ENCODE measurements around the gene REV3L.

The REV3L gene

DNA sequence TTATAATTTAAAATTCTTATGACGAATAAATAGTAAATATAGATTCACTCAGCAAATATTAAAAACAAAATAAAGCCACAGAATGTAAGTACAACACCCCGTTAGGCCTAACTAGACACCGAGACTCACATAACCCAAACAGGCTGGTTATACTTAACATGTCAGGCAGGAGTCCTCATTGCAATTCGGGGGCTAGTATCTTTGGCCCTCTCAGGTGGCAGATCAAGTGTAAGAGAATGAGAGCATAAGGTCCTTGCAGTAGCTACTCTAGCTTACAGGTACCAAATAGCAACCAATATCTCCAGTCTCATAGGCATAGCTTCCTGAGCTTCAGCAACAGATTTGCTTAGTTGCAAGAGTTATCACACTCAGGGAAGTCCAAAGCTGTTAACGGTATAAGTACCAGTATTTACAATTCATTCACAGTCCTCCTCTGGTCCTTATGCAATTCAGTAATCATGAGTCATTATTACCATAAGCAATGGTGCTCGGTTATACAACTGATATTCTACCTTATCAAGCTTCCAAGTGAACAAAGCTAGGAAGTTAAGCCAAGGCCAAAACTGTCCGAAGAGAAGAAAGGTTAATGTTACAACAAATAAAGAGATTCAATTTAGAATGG lies 20.1 kb downstream of the REV3L start:
- DNase-seq = no peak

DNA sequence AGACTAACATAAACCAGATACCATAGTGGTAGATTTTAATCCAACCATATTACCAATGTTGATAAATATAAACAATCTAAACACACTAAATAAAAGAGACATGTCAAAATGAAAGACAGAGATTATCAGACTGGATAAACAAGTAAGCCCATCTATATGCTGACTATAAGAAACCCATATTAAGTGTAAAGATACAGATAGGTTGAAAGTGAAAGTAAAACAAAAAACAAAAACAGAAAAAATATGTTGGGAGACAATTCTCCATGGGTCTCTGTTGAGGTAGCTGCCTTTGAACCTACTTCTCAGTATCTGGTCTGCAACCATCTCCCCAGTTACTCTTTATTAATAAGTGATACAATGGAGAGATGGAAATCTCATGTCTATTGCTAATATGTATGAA lies 21.2 kb downstream of the REV3L start:
- no peak for DNase-seq

DNA sequence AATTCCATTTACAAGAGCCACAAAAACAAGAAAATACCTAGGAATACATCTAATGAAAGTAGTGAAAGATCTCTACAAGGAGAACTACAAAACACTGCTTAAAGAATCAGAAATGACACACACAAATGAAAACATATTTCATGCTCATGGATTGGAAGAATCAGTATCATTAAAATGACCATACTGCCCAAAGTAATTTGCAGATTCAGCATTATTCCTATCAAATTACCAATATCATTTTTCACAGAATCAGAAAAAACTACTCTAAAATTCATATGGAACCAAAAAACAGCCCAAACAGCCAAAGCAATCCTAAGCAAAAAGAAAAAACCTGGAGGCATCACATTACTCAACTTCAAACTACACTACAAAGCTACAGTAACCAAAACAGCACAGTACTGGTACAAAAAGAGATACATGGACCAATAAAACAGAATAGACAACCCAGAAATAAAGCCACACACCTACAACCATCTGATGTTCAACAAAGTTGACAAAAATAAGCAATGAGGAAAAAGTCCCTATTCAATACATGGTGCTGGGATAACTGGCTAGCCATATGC lies 24.3 kb downstream of the REV3L start:
- DNase-seq = no peak

DNA sequence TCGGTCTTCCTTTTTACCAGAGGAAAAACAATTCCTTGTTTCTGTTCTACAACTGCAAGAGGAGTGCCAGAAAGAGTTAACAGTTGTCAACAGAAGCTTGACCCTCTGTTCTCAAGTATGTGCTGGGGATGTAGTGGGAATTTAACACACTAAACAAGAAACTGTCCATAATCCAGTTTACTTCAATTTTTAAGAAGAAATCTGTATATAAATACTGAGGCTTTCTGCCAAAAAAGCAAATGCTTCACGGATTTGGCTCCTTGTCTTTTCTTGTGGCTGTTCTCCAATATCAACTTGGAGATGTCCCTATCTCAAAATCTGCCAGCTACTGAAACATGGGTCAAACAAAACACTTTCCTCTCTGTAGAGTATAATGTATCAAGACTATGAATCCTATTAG lies 26.8 kb downstream of the REV3L start:
- DNase-seq = no peak

DNA sequence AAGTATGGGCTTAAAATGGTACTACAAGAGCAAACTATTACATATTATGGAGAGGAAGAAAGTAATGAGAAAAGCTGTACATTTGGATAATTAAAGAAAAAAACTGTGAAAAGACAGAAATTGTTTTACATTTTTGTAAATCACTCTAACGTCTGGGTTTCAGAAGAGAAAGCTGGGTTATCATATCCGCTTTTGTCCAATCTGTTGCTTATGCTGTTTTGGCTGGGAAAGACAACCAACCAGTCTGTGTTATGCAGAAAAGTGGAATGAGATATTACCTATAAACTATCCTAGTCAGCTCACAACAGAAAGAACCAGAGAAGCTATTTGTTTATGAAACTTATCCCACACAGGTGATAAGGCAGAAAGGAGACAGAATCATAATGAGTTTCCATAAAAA lies 32.4 kb downstream of the REV3L start:
- DNase-seq = no peak

DNA sequence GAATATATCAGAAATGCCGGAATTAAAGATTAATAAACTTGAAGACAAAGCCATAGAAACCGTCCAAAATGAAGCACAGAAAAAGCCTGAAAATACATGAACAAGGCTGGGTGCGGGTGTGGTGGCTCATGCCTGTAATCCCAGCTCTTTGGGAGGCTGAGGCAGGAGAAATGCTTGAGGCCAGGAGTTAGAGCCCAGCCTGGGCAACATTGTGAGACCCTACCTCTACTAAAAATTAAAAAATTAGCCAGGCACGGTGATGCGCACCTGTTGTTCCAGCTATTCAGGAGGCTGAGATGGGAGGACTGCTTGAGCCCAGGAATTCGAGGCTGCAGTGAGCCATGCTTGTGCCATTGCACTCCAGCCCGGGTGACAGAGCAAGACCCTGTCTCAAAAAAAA lies 32.9 kb downstream of the REV3L start:
- no peak for DNase-seq

DNA sequence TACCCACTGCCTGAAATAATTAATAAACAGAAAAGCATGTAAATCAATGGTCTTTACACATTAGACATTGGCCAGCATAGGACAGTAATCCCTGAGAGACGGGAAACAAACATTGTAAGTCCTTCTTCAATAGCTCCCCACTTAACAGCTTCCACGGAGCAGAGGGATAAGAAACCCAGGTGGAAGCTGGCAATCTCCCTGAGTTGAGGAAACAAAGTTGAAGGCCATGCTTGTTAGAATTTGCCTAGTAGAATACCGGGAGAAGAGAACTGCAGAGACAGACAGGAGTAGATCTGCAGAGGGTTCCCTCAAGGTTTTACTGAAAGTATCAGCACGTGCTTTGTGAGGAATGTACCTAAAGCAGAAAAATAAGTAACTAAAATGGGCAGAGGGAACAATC lies 33.9 kb downstream of the REV3L start:
- DNase-seq = no peak

DNA sequence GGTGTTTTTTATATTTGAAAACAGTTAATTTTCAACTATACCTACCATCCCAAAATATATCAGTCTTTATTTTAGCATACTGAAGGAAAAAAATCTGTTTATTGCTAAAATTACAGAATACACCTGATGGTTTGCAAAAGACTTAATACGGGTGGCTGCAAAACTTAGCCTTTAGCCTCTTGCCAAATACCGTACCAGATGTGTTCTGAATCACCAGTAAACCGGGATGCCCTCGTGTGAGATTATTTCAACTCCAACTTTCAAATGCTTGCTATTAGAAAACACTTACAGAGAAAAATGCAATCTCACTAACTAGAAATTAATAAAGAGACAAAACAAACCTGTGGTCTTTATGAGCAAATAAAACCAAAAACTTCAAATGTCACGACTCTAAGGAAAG lies 36.0 kb downstream of the REV3L start:
- DNase-seq = no peak

DNA sequence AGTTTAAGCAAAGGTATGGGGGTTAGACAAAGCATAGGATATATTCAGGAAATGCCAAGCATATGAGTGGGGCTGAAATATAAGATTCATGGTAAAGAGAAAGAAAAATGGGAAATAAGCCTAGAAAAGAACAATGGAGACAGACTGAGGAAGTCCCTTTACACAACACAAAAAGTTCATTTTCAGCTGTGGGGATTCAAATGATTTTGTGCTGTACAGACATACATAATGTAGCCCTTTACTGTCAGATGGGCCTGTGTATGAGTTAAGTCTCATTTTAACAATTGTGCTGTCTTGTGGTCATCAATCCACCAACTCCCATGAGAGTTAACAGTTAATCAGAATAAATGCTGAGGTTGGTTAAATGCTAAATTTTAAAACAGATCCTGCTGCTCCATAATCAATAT lies 37.2 kb downstream of the REV3L start:
- no peak for DNase-seq

DNA sequence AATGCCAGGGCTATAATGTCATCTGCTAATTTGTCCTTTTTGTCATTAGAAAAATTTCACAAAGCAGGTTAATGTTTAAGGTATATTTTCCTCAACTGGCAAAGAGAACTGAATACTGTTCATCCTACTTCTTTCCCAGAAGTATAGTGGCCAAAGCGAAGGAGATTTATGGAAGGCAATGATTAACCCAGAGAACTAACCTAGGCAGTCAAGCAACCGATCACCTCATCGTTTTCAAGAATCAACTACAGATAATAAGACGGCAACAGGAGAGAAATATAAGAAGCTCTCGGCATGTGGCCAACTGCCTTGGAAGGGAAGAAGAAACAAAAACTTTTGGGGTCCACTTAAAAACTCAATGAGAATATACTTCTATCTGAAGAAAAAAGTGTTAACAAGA lies 38.2 kb downstream of the REV3L start:
- no peak for DNase-seq

DNA sequence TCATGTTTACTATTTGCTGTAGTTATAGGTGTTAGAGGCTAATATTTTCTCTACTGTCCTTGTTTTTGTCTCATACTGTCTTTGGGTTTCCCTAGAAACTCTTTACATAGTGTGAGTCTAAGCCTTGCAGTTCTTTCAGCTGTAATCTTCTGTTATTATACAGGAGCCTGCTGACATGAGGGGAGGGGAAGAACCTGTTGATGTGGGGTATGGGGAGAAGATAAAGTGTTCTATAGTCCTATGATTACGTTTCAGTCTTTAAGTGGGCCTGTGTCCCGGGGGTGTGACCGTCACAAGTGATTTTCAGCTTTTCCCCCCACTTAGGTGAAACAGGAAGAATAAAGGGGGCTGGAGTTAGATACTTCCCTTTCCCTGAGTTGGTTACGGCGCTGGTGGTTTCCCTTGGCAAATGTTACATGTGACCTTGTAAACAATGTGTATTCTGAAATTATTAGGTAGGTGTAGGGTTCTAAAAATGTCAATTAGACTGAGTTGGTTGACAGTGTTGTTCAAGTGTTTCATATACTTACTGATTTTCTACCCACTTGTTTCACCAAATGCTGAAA lies 41.3 kb downstream of the REV3L start:
- no peak for DNase-seq

DNA sequence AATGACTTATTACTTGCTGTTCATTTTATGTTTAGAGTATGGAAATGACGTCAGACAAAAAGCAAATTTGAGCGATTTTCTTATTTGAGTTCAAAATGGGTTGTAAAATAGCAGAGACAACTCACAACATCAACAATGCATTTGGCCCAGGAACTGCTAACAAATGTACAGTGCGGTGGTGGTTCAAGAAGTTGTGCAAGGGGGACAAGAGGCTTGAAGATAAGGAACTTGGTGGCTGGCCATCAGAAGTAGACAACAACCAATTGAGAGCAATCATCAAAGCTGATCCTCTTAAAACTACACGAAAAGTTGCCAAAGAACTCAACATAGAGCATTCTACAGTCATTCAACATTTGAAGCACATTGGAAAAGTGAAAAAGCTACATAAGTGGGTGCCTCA lies 43.8 kb downstream of the REV3L start:
- no peak for DNase-seq

DNA sequence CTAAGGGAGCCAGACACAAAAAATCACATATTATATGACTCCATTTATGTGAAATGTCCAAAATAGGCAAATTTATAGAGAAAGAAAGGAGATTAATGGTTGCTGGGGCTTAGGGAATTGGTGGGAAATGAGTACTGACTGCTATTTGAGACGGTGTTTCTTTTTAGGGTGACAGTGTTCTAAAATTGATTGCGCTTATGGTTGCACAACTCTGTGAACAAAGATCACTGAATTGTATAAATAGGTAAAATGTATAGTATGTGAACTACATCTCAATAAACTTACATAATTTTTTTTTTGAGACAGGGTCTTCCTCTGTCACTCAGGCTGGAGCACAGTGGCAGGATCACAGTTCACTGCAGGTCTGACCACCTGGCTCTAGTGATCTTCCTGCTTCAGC lies 45.4 kb downstream of the REV3L start:
- no peak for DNase-seq

DNA sequence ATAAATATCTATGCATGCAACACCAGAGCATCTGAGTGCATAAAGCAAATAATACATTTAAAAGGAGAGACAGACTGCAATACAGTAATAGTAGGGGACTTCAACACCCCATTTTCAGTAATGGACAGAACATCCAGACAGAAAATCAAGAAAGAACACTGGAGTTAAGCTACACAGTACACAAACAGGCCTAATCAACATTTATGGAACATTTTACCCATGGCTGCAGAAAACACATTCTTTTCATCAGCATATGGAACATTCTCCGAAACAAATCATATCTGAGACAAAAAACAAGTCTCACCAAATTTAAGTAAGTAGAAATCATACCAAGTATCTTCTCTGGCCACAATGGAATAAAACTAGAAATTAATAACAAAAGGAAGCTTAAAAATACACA lies 50.5 kb downstream of the REV3L start:
- DNase-seq = no peak

DNA sequence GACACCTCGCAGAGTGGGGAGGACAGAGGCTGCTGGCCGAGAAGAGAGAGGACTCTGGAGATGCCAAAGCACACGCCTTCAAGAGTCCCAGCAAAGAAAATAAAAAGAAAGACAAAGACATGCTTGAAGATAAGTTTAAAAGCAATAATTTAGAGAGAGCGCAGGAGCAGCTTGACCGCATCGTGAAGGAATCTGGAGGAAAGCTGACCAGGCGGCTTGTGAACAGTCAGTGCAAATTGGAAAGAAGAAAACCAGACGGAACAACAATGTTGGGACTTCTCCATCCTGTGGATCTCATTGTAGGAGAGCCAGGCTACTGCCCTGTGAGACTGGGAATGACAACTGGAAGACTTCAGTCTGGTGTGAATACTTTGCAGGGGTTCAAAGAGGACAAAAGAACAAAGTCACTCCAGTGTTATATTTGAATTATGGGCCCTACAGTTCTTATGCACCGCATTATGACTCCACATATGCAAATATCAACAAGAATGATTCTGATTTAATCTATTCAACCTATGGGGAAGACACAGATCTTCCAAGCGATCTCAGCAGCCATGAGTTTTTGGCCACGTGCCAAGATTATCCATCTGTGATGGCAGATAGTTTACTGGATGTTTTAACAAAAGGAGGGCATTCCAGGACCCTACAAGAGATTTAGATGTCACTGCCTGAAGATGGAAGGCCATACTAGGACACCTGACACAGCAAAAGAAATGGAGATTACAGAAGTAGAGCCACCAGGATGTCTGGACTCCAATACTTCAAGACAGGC lies 52.2 kb downstream of the REV3L start:
- DNase-seq = no peak

DNA sequence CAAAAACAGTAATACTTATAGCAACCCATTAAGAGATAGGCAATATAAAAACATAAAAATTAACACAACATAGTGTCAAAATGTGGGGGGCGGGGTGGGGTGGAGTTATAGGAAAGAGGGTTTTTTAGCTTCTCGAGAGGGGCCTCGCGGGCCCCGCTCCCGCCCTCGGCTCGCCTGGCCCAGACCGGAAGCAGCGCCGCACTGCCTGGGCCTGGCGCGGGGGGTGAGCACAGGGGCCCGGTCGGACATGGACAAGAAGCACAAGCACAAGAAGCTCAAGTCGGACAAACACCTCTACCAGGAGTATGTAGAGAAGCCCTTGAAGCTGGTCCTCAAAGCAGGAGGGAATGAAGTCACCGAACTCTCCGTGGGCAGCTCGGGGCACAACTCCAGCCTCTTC lies 53.4 kb downstream of the REV3L start:
- no peak for DNase-seq

DNA sequence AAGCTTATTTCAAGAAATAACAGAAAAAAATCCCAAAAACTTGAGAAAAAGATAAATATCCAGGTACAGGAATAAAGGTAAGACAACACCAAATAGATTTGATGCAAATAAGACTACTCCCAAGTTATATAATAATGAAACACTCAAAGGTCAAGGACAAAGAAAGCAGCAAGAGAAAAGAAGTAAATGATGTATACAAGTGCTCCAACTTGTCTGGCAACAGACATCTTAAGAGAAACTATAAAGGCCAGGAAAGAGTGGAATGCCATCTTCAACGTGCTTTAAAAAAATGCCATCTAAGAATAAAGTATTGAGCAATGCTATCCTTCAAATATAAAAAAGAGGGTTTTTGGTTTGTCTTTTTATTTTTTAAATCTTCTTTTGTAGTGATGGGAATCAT lies 54.2 kb downstream of the REV3L start:
- DNase-seq = no peak

DNA sequence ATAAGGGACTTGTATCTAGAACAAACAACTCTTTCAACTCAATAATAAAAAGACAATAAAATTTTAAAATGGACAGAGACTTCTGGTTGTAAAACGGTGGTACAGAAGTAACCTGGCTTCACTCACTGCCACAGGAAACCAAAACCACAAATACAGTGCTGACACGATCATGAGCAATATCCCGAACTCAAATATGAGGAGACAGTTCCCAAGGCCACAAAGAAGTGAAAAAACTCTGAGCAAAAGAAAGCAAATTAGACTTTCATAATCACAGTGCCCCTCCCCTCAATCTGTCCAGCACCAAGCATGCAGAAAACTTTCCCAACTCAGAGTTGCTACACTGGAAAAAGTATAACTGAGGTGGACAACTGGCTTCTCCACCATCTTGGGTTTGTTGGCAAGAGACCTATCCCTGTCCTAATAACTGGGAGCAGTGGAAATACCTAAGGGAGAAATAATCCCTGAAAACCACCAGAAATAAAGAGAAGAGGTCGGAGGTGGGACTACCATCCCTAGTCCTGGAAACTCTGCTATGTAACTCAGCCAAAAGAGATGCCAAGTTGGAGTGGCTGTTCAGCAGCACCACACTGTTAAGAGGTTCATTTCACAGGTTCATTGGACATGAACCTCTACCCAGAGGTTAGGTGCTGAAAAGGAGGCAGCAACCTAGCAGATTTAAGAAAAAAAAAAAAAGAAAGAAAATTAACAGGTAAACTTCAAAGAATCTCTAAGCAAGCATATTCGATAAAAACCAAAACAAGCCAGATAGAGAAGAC lies 55.5 kb downstream of the REV3L start:
- peak in 1 of 2 donors; percentile 3 for DNase-seq

DNA sequence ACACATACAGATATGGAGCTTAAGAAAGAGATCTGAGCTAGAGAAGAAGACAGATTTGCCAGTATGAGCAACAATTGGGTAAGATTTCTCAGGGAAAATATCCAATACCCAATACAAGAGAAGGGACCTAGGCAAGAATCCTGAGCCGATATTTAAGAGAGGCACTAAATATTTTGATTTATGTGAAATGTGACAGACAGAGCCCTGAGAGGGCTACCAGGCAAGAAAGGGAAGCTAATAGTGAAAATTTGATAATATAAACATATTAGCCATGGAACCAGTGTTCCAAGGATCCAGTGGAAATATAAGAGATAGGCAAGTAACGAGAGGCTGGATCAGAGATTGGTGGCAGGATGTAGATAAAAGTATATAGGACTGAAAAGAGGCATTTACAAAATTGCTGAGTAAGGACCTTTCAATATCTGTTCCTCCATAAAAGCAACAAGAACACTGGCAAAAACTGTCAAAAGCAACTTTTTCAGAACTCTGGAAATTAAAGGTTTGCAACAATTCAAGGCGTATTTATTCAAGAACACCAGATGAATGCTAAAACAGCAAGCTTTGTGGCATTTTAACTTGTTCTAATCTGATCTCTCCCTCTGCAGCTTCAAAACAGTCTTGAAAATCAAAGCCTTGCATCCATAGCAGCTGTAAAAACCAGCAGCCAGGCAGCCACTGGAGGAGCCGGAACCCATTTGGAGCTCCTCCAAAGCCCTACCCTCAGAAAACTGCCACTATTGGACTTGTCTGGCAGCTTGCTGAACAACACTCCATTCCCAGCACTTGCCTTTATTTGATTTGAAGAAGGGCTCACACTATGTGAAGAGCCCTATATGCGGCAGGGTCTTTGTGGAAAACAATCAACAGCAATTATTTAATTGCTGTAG lies 58.8 kb downstream of the REV3L start:
- no peak for DNase-seq

DNA sequence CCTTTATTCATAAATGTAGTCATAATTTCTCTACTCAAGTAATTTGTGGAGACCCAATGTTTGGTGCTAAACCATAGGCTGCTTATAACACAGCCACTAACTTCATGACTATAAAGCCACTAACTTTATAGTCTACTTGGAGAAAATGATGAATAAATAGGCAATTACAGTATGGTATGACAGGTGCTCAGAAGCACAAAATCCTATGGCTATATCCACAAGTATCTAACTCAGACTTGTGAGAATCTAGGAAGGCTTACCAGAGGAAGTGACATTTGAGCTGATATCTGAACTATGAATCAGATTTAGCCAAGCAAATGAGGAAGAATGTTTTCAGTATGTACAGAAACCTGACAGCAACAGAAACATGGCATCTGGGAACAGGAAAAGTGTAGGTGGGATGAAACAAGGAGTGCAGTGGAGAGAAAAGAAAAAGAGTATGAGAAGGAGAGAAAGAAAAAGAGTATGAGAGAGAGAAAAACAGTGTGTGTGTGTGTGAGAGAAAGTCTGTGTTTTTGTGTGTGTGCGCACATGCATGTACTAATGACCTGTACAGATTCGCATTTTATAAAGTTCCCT lies 59.9 kb downstream of the REV3L start:
- no peak for DNase-seq

DNA sequence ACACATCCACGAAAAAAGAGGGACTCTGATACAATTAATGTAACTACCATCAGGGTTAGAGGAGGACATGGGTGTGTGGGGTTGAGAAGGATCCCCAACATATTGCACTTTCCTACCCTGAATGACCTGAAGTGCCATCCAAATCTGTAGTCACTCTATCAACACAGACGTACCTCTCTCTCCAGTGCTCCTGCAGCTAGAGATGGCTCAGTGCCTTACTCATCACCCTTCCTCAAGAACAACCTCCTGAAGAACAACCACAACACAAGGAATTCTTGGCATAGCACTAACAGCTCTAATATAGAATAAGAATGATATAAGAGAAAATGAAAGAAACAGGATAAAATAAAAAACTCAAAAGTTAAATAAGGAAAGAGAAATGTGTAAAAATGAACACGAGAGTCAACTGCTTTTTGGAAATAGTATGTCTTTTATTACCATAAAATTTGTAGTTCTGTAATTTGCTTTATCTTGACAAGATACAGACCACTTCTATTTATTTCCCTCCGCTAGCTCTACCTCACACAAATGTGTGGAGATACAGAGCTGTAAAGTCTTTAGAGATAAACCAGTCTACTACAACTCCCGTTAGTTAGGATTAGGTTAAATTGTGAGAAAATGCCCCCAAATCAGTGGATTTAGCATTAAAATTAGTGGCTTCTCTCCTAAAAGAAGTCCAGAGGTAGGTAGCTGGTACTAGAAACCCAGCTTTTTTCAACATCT lies 63.9 kb downstream of the REV3L start:
- no peak for DNase-seq

Measured in stimulated activated CD4-positive, alpha-beta T cell treated with anti-CD3 and anti-CD28 coated beads, Interleukin-2, amount 100 ng/mL, for 48 hours (primary cell).